ENCODE measurements around the gene ADAMTS14.

GRCh38 chr10:70714245-70714644, 41.9 kb downstream of the ADAMTS14 start:
- no peak for TF ChIP-seq NFIC (IDR thresholded peaks at IDR 0.05)
- TF ChIP-seq EGR1 (IDR thresholded peaks at IDR 0.05): no peak
- no peak for TF ChIP-seq FOXM1 (IDR thresholded peaks at IDR 0.05; ENCODE audit: borderline replicate concordance, low read depth)
- no peak for TF ChIP-seq MAX (IDR thresholded peaks at IDR 0.05)
- no peak for TF ChIP-seq TCF12 (IDR thresholded peaks at IDR 0.05; ENCODE audit: low read depth)
- TF ChIP-seq USF1 (IDR thresholded peaks at IDR 0.05): no peak
- no peak for TF ChIP-seq TAF1 (IDR thresholded peaks at IDR 0.05; ENCODE audit: low read depth)
- no peak for TF ChIP-seq RAD21 (IDR thresholded peaks at IDR 0.05; ENCODE audit: low read depth)
- no peak for TF ChIP-seq YY1 (IDR thresholded peaks at IDR 0.05; ENCODE audit: low read depth)
- TF ChIP-seq REST (IDR thresholded peaks at IDR 0.05; ENCODE audit: low read depth): no peak
- TF ChIP-seq EP300 (IDR thresholded peaks at IDR 0.05; ENCODE audit: borderline replicate concordance): no peak
- no peak for TF ChIP-seq CREB1 (IDR thresholded peaks at IDR 0.05; ENCODE audit: low read depth)

Measured in Ishikawa (cell line).